HG02870 (cell line): ENCODE measurements around the gene MYO9A.
"Not testable (repeated sequence)": the region's sequence is repeated elsewhere in the genome, so short reads cannot be mapped to it uniquely, and the experiment has no call there.

Experiments
- ATAC-seq: cut with Tn5 transposase; IDR thresholded peaks from one replicate; pipeline ENCODE4 v1.9.1; 2021; ENCODE audit warnings: mild to moderate bottlenecking, moderate library complexity; ENCODE audit not compliant: unreplicated experiment

The MYO9A gene

GRCh38 chr15:72044956-72045355 lies 73.0 kb downstream of the MYO9A start:
- no peak for ATAC-seq

GRCh38 chr15:72042865-72043264 lies 75.1 kb downstream of the MYO9A start:
- ATAC-seq: no peak

- ATAC-seq: no peak
These were observed 75.9 kb downstream of the MYO9A start for GRCh38 chr15:72042054-72042453.

GRCh38 chr15:72037321-72037720 lies 80.6 kb downstream of the MYO9A start:
- ATAC-seq: no peak

- ATAC-seq: no peak
These were observed 82.9 kb downstream of the MYO9A start for GRCh38 chr15:72034859-72035650.

- ATAC-seq: no peak
These were observed 83.6 kb downstream of the MYO9A start for GRCh38 chr15:72034351-72034750.

GRCh38 chr15:72033711-72034110 lies 84.2 kb downstream of the MYO9A start:
- ATAC-seq: no peak

- no peak for ATAC-seq
These were observed 84.7 kb downstream of the MYO9A start for GRCh38 chr15:72033285-72033684.

- no peak for ATAC-seq
These were observed 96.3 kb downstream of the MYO9A start for GRCh38 chr15:72021604-72022003.

GRCh38 chr15:72020799-72021198 lies 97.2 kb downstream of the MYO9A start:
- ATAC-seq: no peak

GRCh38 chr15:72014555-72014954 lies 103.4 kb downstream of the MYO9A start:
- ATAC-seq: not testable (repeated sequence)

GRCh38 chr15:72013703-72014102 lies 104.2 kb downstream of the MYO9A start:
- no peak for ATAC-seq

GRCh38 chr15:72011302-72011942 lies 106.5 kb downstream of the MYO9A start:
- no peak for ATAC-seq

- no peak for ATAC-seq
These were observed 108.7 kb downstream of the MYO9A start for GRCh38 chr15:72009222-72009621.

GRCh38 chr15:72006382-72006781 lies 111.6 kb downstream of the MYO9A start:
- no peak for ATAC-seq

GRCh38 chr15:72005483-72005882 lies 112.5 kb downstream of the MYO9A start:
- ATAC-seq: no peak

GRCh38 chr15:71999807-72000206 lies 118.1 kb downstream of the MYO9A start:
- no peak for ATAC-seq

- ATAC-seq: not testable (repeated sequence)
These were observed 119.2 kb downstream of the MYO9A start for GRCh38 chr15:71998717-71999116.

- no peak for ATAC-seq
These were observed 120.3 kb downstream of the MYO9A start for GRCh38 chr15:71997691-71998090.

GRCh38 chr15:71975816-71976150 lies 142.2 kb downstream of the MYO9A start:
- no peak for ATAC-seq

- ATAC-seq: no peak
These were observed 143.7 kb downstream of the MYO9A start for GRCh38 chr15:71974211-71974610.

GRCh38 chr15:71973366-71973765 lies 144.6 kb downstream of the MYO9A start:
- no peak for ATAC-seq

GRCh38 chr15:71971905-71972304 lies 146.0 kb downstream of the MYO9A start:
- ATAC-seq: no peak
